Keratinocyte (primary cell): ENCODE results near the gene NCEH1. TPM values are rescaled to one million over a fixed set of nuclear protein-coding genes. Genes with fewer than 3 reads are reported as not detected.

Experiments used
- DNase-seq: peaks from one replicate; pipeline ENCODE4 v3.0.0-alpha.2; 2011; ENCODE audit warnings: low read depth, missing footprints, low spot score
- FAIRE-seq: peaks from 2 replicates; lab custom pipeline; 2011; peaks lifted over from hg19 to GRCh38; lab: Jason Lieb, UNC
- H2AFZ ChIP-seq: 2 replicates; pipeline ENCODE4 v1.6.0; 2012; ENCODE audit warnings: low read length, control low read depth, inconsistent platforms; ENCODE audit not compliant: control insufficient read depth
- H3K27ac ChIP-seq: 2 replicates; pipeline ENCODE4 v1.5.1; 2011; ENCODE audit warnings: low read length; ENCODE audit not compliant: control insufficient read depth, insufficient read depth
- H3K27me3 ChIP-seq: 3 replicates; pipeline ENCODE4 v1.6.0; 2011; ENCODE audit warnings: low read length; ENCODE audit not compliant: control insufficient read depth, insufficient read depth; ENCODE audit errors: extremely low read depth
- H3K36me3 ChIP-seq, 2 experiments: 2 replicates in 1 of 2; 3 replicates in 1 of 2; pipeline ENCODE4 v1.5.1; 2011; ENCODE audit warnings: low read length in 2 of 2, mild to moderate bottlenecking in 1 of 2; ENCODE audit not compliant: control insufficient read depth in 2 of 2, insufficient read depth in 2 of 2; ENCODE audit errors: extremely low read depth in 1 of 2
- H3K4me1 ChIP-seq: 3 replicates; pipeline ENCODE4 v1.5.1; 2011; ENCODE audit warnings: low read length; ENCODE audit not compliant: control insufficient read depth, insufficient read depth; ENCODE audit errors: extremely low read depth
- H3K4me2 ChIP-seq: 3 replicates; pipeline ENCODE4 v1.6.0; 2011; ENCODE audit warnings: low read depth, low read length; ENCODE audit not compliant: control insufficient read depth, insufficient read depth; ENCODE audit errors: extremely low read depth
- H3K4me3 ChIP-seq, 3 experiments: fragments of 200-600 bp in 1 of 3; sonication (generic) in 1 of 3; 2 replicates in 2 of 3; 3 replicates in 1 of 3; pipeline ENCODE4 v1.5.1; 2011 to 2016; ENCODE audit warnings: low read length in 3 of 3, mild to moderate bottlenecking in 3 of 3, control low read depth in 2 of 3, inconsistent platforms in 1 of 3, low read depth in 1 of 3, mixed read lengths in 1 of 3, mixed run types in 1 of 3, moderate library complexity in 1 of 3; ENCODE audit not compliant: control insufficient read depth in 2 of 3, insufficient read depth in 2 of 3; ENCODE audit errors: extremely low read depth in 1 of 3
- H3K79me2 ChIP-seq: 2 replicates; pipeline ENCODE4 v1.6.0; 2012; ENCODE audit warnings: low read length; ENCODE audit not compliant: control insufficient read depth, insufficient read depth
- H3K9ac ChIP-seq: 3 replicates; pipeline ENCODE4 v1.6.0; 2011; ENCODE audit warnings: low read length; ENCODE audit not compliant: control insufficient read depth, insufficient read depth; ENCODE audit errors: extremely low read depth
- H3K9me1 ChIP-seq: 3 replicates; pipeline ENCODE4 v1.6.0; 2011; ENCODE audit warnings: low read length; ENCODE audit not compliant: control insufficient read depth, insufficient read depth; ENCODE audit errors: extremely low read depth
- H3K9me3 ChIP-seq: 2 replicates; pipeline ENCODE4 v1.5.1; 2012; ENCODE audit warnings: low read depth, low read length; ENCODE audit not compliant: control insufficient read depth
- H4K20me1 ChIP-seq: 3 replicates; pipeline ENCODE4 v1.6.0; 2011; ENCODE audit warnings: low read length; ENCODE audit not compliant: control insufficient read depth, insufficient read depth; ENCODE audit errors: extremely low read depth
- CTCF ChIP-seq, 3 experiments: IDR thresholded peaks in 1 of 3; conservative IDR thresholded peaks in 1 of 3; optimal IDR thresholded peaks in 1 of 3; 2 replicates in 2 of 3; 3 replicates in 1 of 3; pipeline versions ENCODE3 to v1.5.1; 2011; ENCODE audit warnings: low read length in 3 of 3, mild to moderate bottlenecking in 3 of 3, moderate library complexity in 2 of 3, control low read depth in 1 of 3, inconsistent platforms in 1 of 3; ENCODE audit not compliant: insufficient read depth in 2 of 3; ENCODE audit errors: extremely low read depth in 1 of 3
- EZH2 ChIP-seq: IDR thresholded peaks from one replicate; pipeline ENCODE4 v1.6.1; 2012; ENCODE audit warnings: inconsistent platforms, mild to moderate bottlenecking, low read length, moderate library complexity
- dilution Hi-C: fragments of 300-500 bp; cut with MboI; formaldehyde crosslinking; loops from one replicate; pipeline ENCODE4 v1.7.0; 2020; ENCODE audit warnings: low sequenced_read_pairs; ENCODE audit not compliant: extremely low pct_ligation_motif_present
- polyA plus RNA-seq, 5 experiments: library from polyadenylated mRNA; depleted of rRNA in 3 of 5; stranded (reverse) in 3 of 5; stranded (forward) in 1 of 5; unstranded in 1 of 5; fragments of >200 nt; gene quantifications; 1 replicate in 1 of 5; 2 replicates in 3 of 5; 3 replicates in 1 of 5; pipeline versions ENCODE4 v1.2.1 to v1.2.3, GENCODE V29; 2011 to 2012; ENCODE audit warnings: missing spikeins in 2 of 5, low read depth in 1 of 5, low replicate concordance in 1 of 5

NCEH1 gene
- polyA plus RNA-seq, 1 donor (not counting 4 experiments of a cell fraction or from before 2014, with no cell fraction given): 13.2 TPM

- FAIRE-seq: no peak
- Histone ChIP-seq H3K27ac (no peak overlapping the region), H3K4me3 (no peak overlapping the region), H3K36me3 (no peaks in the 10 kb centered on the region), H3K4me2 (no peak overlapping the region), H3K9me3 (no peaks in the 10 kb centered on the region), H4K20me1 (no peaks in the 10 kb centered on the region), H2AFZ (no peak overlapping the region), H3K27me3 (no peaks in the 10 kb centered on the region), H3K4me1 (peaks cover 3% of the 10 kb centered on the region), H3K9me1 (no peaks in the 10 kb centered on the region), H3K79me2 (no peaks in the 10 kb centered on the region), H3K9ac (no peak overlapping the region)
- no peak for DNase-seq
- TF ChIP-seq CTCF (optimal IDR thresholded peaks at IDR 0.05 in 1 of 3, IDR thresholded peaks at IDR 0.05 in 1 of 3, conservative IDR thresholded peaks at IDR 0.05 in 1 of 3; ENCODE audit: extremely low read depth in 1 of 3, insufficient read depth in 2 of 3, low read length in 3 of 3): no peak
- no peak for TF ChIP-seq EZH2
- dilution Hi-C loops: no loop called here
These were observed 56.4 kb downstream of the NCEH1 start for GRCh38 chr3:172654470-172654869.

GRCh38 chr3:172653004-172653572 lies 57.8 kb downstream of the NCEH1 start:
- Histone ChIP-seq H4K20me1 (no peaks in the 10 kb centered on the region), H3K36me3 (no peaks in the 10 kb centered on the region), H3K9me1 (no peaks in the 10 kb centered on the region), H3K27me3 (no peaks in the 10 kb centered on the region), H3K79me2 (no peaks in the 10 kb centered on the region), H3K9me3 (no peaks in the 10 kb centered on the region), H3K4me1 (no peaks in the 10 kb centered on the region), H3K9ac (no peak overlapping the region), H3K27ac (no peak overlapping the region), H3K4me3 (no peak overlapping the region), H2AFZ (no peak overlapping the region), H3K4me2 (no peak overlapping the region)
- no peak for DNase-seq
- TF ChIP-seq CTCF (optimal IDR thresholded peaks at IDR 0.05 in 1 of 3, IDR thresholded peaks at IDR 0.05 in 1 of 3, conservative IDR thresholded peaks at IDR 0.05 in 1 of 3; ENCODE audit: extremely low read depth in 1 of 3, insufficient read depth in 2 of 3, low read length in 3 of 3) (no peak), EZH2 (no peak)
- dilution Hi-C loops: no loop called here
- FAIRE-seq: no peak
